Measurements from ENCODE around the gene RNF112. TPM values are rescaled to one million over a fixed set of nuclear protein-coding genes. Genes with fewer than 3 reads are reported as not detected.
"Not testable (repeated sequence)": the region's sequence is repeated elsewhere in the genome, so short reads cannot be mapped to it uniquely, and the experiment has no call there.

RNF112 gene
- total RNA-seq, 4 donors from 2014 or later: 1.4 to 7.6 (median 2.6) TPM

- Histone ChIP-seq H3K9me3 (no peaks in the 10 kb centered on the region), H3K36me3 (no peaks in the 10 kb centered on the region), H3K4me1 (peaks cover 0 to 22% (median 9%) of the 10 kb centered on the region in 3 donors), H3K27ac (no peak overlapping the region), H3K4me3 (no peak overlapping the region), H3K27me3 (no peaks in the 10 kb centered on the region)
- no peak for TF ChIP-seq POLR2A (IDR thresholded peaks at IDR 0.05)
- TF ChIP-seq EP300 (IDR thresholded peaks at IDR 0.05): no peak
- no peak for TF ChIP-seq CTCF (IDR thresholded peaks at IDR 0.05)
- no peak for TF ChIP-seq POLR2AphosphoS5 (IDR thresholded peaks at IDR 0.05)
- 58 to 88% methylated on average over 3 to 4 of the region's 5 CpGs for WGBS, 2 donors (ENCODE audit: low coverage in 1 of 2)
- ATAC-seq: no peak
Observed at GRCh38 chr17:19457830-19458271, 46.8 kb downstream of the RNF112 start.

GRCh38 chr17:19458481-19458880 lies 47.4 kb downstream of the RNF112 start:
- H3K36me3 ChIP-seq, H3K27me3 ChIP-seq, H3K9me3 ChIP-seq, H3K27ac ChIP-seq, H3K4me3 ChIP-seq, ATAC-seq: not testable (repeated sequence)
- H3K4me1 ChIP-seq: peaks cover 0 to 28% (median 15%) of the 10 kb centered on the region in 3 donors
- 81 to 94% methylated on average over 2 to 5 of the region's 6 CpGs for WGBS, 2 donors (ENCODE audit: low coverage in 1 of 2)

- not testable (repeated sequence) for H3K4me3 ChIP-seq, H3K27me3 ChIP-seq, H3K9me3 ChIP-seq, ATAC-seq, H3K27ac ChIP-seq, H3K36me3 ChIP-seq
- 92 to 100% methylated on average over 1 of the region's 1 CpG for WGBS, 2 donors (ENCODE audit: low coverage in 1 of 2)
- H3K4me1 ChIP-seq: peaks cover 0 to 35% (median 19%) of the 10 kb centered on the region in 3 donors
Observed at GRCh38 chr17:19459018-19459655, 48.1 kb downstream of the RNF112 start.

- Histone ChIP-seq H3K27ac (no peak overlapping the region), H3K9me3 (no peaks in the 10 kb centered on the region), H3K36me3 (no peaks in the 10 kb centered on the region), H3K27me3 (no peaks in the 10 kb centered on the region), H3K4me1 (peaks cover 0 to 51% (median 24%) of the 10 kb centered on the region in 3 donors), H3K4me3 (no peak overlapping the region)
- WGBS, 2 donors (ENCODE audit: low coverage in 1 of 2): 50 to 58% methylated on average over 1 to 3 of the region's 3 CpGs
- no peak for ATAC-seq
- TF ChIP-seq POLR2AphosphoS5 (IDR thresholded peaks at IDR 0.05) (no peak), EP300 (IDR thresholded peaks at IDR 0.05) (no peak), CTCF (IDR thresholded peaks at IDR 0.05) (no peak), POLR2A (IDR thresholded peaks at IDR 0.05) (no peak)
Observed at GRCh38 chr17:19460700-19461099, 49.7 kb downstream of the RNF112 start.

- Histone ChIP-seq H3K9me3 (no peaks in the 10 kb centered on the region), H3K4me1 (peaks cover 0 to 54% (median 24%) of the 10 kb centered on the region in 3 donors), H3K4me3 (no peak overlapping the region), H3K27me3 (no peaks in the 10 kb centered on the region), H3K36me3 (no peaks in the 10 kb centered on the region), H3K27ac (peak overlapping the region in 1 of 4 donors; percentile 1)
- ATAC-seq: no peak
- TF ChIP-seq POLR2AphosphoS5 (IDR thresholded peaks at IDR 0.05) (no peak), EP300 (IDR thresholded peaks at IDR 0.05) (no peak), CTCF (IDR thresholded peaks at IDR 0.05) (no peak), POLR2A (IDR thresholded peaks at IDR 0.05) (no peak)
Observed at GRCh38 chr17:19461116-19461515, 50.1 kb downstream of the RNF112 start.

GRCh38 chr17:19461681-19462080 lies 50.6 kb downstream of the RNF112 start:
- Histone ChIP-seq H3K27me3 (no peaks in the 10 kb centered on the region), H3K27ac (no peak overlapping the region), H3K36me3 (no peaks in the 10 kb centered on the region), H3K4me3 (no peak overlapping the region), H3K9me3 (no peaks in the 10 kb centered on the region), H3K4me1 (peaks cover 0 to 54% (median 24%) of the 10 kb centered on the region in 3 donors)
- no peak for TF ChIP-seq POLR2A (IDR thresholded peaks at IDR 0.05)
- no peak for TF ChIP-seq CTCF (IDR thresholded peaks at IDR 0.05)
- no peak for TF ChIP-seq EP300 (IDR thresholded peaks at IDR 0.05)
- TF ChIP-seq POLR2AphosphoS5 (IDR thresholded peaks at IDR 0.05): no peak
- ATAC-seq: no peak
- 93 to 100% methylated on average over 3 to 4 of the region's 4 CpGs for WGBS, 2 donors (ENCODE audit: low coverage in 1 of 2)

- not testable (repeated sequence) for H3K9me3 ChIP-seq, ATAC-seq, H3K27me3 ChIP-seq, H3K4me3 ChIP-seq, H3K36me3 ChIP-seq
- peak overlapping the region in 2 of 4 donors; percentile 68 to 85 for H3K27ac ChIP-seq
- WGBS, 2 donors (ENCODE audit: low coverage in 1 of 2): 79 to 81% methylated on average over 3 to 6 of the region's 7 CpGs
- H3K4me1 ChIP-seq: peaks cover 0 to 54% (median 24%) of the 10 kb centered on the region in 3 donors
Observed at GRCh38 chr17:19462456-19463035, 51.5 kb downstream of the RNF112 start.
